Fibroblast of mammary gland (primary cell): ENCODE data around the gene TMEM229B.

ENCODE experiments used
- DNase-seq: peaks from one replicate; pipeline ENCODE4 v3.0.0-alpha.2; 2010; ENCODE audit warnings: low read depth
- H3K4me3 ChIP-seq: 2 replicates; pipeline ENCODE4 v1.5.1; 2011; ENCODE audit warnings: low read depth, mild to moderate bottlenecking, low read length, moderate library complexity; ENCODE audit not compliant: control insufficient read depth
- CTCF ChIP-seq: conservative IDR thresholded peaks from 2 replicates; pipeline ENCODE4 v1.5.1; 2011; ENCODE audit warnings: low read depth, low read length, inconsistent platforms; ENCODE audit not compliant: control insufficient read depth, insufficient read depth

Gene TMEM229B

GRCh38 chr14:67424539-67424938 is 64.0 kb downstream of the TMEM229B start:
- no peak for TF ChIP-seq CTCF
- H3K4me3 ChIP-seq: no peak overlapping the region
- DNase-seq: no peak

- DNase-seq: no peak
- no peak overlapping the region for H3K4me3 ChIP-seq
- TF ChIP-seq CTCF: no peak
These were observed 65.1 kb downstream of the TMEM229B start for GRCh38 chr14:67423424-67423823.

GRCh38 chr14:67421356-67422224 is 66.9 kb downstream of the TMEM229B start:
- no peak for DNase-seq
- no peak for TF ChIP-seq CTCF
- no peak overlapping the region for H3K4me3 ChIP-seq
